ENCODE data around the gene NAP1L1.

The NAP1L1 gene

GRCh38 chr12:76030341-76031080 lies 54.0 kb downstream of the NAP1L1 start:
- Histone ChIP-seq H3K27ac (no peak overlapping the region), H3K36me3 (ENCODE audit: insufficient read depth) (no peaks in the 10 kb centered on the region), H3K79me2 (ENCODE audit: insufficient read depth, low read depth) (no peaks in the 10 kb centered on the region), H4K20me1 (ENCODE audit: insufficient read depth) (no peaks in the 10 kb centered on the region), H3K4me1 (ENCODE audit: low read depth, poor library complexity, severe bottlenecking) (peaks cover 21% of the 10 kb centered on the region), H3K4me3 (IDR thresholded peaks at IDR 0.05; ENCODE audit: insufficient read depth, low read depth, low read length) (no peak overlapping the region), H3K9ac (peak overlapping the region; percentile 62; the same call in 1 of the 2 replicates), H2AFZ (ENCODE audit: low read depth) (peak overlapping the region; percentile 80), H3K27me3 (ENCODE audit: insufficient read depth, low read depth) (no peaks in the 10 kb centered on the region; the same call in 1 of the 2 replicates), H3K4me2 (peak overlapping the region; percentile 75)
- TF ChIP-seq, protein P1, sequence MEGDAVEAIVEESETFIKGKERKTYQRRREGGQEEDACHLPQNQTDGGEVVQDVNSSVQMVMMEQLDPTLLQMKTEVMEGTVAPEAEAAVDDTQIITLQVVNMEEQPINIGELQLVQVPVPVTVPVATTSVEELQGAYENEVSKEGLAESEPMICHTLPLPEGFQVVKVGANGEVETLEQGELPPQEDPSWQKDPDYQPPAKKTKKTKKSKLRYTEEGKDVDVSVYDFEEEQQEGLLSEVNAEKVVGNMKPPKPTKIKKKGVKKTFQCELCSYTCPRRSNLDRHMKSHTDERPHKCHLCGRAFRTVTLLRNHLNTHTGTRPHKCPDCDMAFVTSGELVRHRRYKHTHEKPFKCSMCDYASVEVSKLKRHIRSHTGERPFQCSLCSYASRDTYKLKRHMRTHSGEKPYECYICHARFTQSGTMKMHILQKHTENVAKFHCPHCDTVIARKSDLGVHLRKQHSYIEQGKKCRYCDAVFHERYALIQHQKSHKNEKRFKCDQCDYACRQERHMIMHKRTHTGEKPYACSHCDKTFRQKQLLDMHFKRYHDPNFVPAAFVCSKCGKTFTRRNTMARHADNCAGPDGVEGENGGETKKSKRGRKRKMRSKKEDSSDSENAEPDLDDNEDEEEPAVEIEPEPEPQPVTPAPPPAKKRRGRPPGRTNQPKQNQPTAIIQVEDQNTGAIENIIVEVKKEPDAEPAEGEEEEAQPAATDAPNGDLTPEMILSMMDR (conservative IDR thresholded peaks at IDR 0.05; ENCODE audit: low read depth, low read length) = no peak

GRCh38 chr12:76029982-76030340 lies 54.5 kb downstream of the NAP1L1 start:
- TF ChIP-seq, protein P1 (conservative IDR thresholded peaks at IDR 0.05; ENCODE audit: low read depth, low read length) = no peak
- no peaks in the 10 kb centered on the region for H3K79me2 ChIP-seq (ENCODE audit: insufficient read depth, low read depth)

GRCh38 chr12:76028571-76029277 lies 55.8 kb downstream of the NAP1L1 start:
- H3K9ac ChIP-seq = no peak overlapping the region
- H3K4me2 ChIP-seq = no peak overlapping the region
- no peak overlapping the region for H3K4me3 ChIP-seq (IDR thresholded peaks at IDR 0.05; ENCODE audit: insufficient read depth, low read depth, low read length)
- no peaks in the 10 kb centered on the region for H3K36me3 ChIP-seq (ENCODE audit: insufficient read depth)
- no peaks in the 10 kb centered on the region for H4K20me1 ChIP-seq (ENCODE audit: insufficient read depth)
- peaks cover 19% of the 10 kb centered on the region for H3K4me1 ChIP-seq (ENCODE audit: low read depth, poor library complexity, severe bottlenecking)
- TF ChIP-seq, protein P1 (conservative IDR thresholded peaks at IDR 0.05; ENCODE audit: low read depth, low read length) = no peak
- no peaks in the 10 kb centered on the region; the same call in 1 of the 2 replicates for H3K27me3 ChIP-seq (ENCODE audit: insufficient read depth, low read depth)
- no peak overlapping the region for H3K27ac ChIP-seq
- H2AFZ ChIP-seq (ENCODE audit: low read depth) = no peak overlapping the region
- H3K79me2 ChIP-seq (ENCODE audit: insufficient read depth, low read depth) = no peaks in the 10 kb centered on the region

More at GRCh38 chr12:76029982-76030340, 54.5 kb downstream of the NAP1L1 start:
- no peaks in the 10 kb centered on the region for H4K20me1 ChIP-seq (ENCODE audit: insufficient read depth)
- no peak overlapping the region for H3K27ac ChIP-seq
- H2AFZ ChIP-seq (ENCODE audit: low read depth) = peak overlapping the region; percentile 80
- peaks cover 21% of the 10 kb centered on the region for H3K4me1 ChIP-seq (ENCODE audit: low read depth, poor library complexity, severe bottlenecking)
- no peaks in the 10 kb centered on the region; the same call in 1 of the 2 replicates for H3K27me3 ChIP-seq (ENCODE audit: insufficient read depth, low read depth)
- no peak overlapping the region for H3K4me3 ChIP-seq (IDR thresholded peaks at IDR 0.05; ENCODE audit: insufficient read depth, low read depth, low read length)
- H3K36me3 ChIP-seq (ENCODE audit: insufficient read depth) = no peaks in the 10 kb centered on the region
- peak overlapping the region; percentile 75 for H3K4me2 ChIP-seq
- no peak overlapping the region for H3K9ac ChIP-seq

DNA sequence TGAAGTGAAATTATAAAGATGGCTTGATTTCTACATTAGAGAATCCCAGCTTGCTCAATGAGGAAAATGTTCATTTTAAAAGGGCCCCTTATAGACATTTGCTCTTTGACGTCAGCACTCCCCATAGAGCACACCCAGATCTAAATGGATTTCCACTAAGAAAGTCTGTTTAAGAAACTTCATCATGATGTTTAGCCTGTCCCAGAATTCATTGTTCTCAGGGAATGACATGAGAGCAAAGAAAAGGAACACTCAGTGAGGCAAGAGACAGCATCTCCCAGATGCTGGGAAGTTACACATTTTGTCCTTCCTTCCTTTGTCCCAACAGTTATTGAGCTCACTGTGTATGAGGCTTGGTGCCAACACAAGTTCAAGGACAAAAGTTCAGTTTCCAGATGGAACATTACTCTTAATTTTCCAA lies 57.8 kb downstream of the NAP1L1 start:
- Histone ChIP-seq H3K27me3 (ENCODE audit: insufficient read depth, low read depth) (no peaks in the 10 kb centered on the region; the same call in 1 of the 2 replicates), H4K20me1 (ENCODE audit: insufficient read depth) (no peaks in the 10 kb centered on the region), H3K79me2 (ENCODE audit: insufficient read depth, low read depth) (no peaks in the 10 kb centered on the region), H3K4me3 (IDR thresholded peaks at IDR 0.05; ENCODE audit: insufficient read depth, low read depth, low read length) (no peak overlapping the region), H3K4me1 (ENCODE audit: low read depth, poor library complexity, severe bottlenecking) (peaks cover 7% of the 10 kb centered on the region), H2AFZ (ENCODE audit: low read depth) (no peak overlapping the region), H3K4me2 (no peak overlapping the region), H3K36me3 (ENCODE audit: insufficient read depth) (no peaks in the 10 kb centered on the region), H3K27ac (no peak overlapping the region), H3K9ac (no peak overlapping the region)
- TF ChIP-seq, protein P1 (conservative IDR thresholded peaks at IDR 0.05; ENCODE audit: low read depth, low read length) = no peak

Measured in KMS-11 (cell line).